ENCODE results near the gene LUC7L.
"Not testable (repeated sequence)": the region's sequence is repeated elsewhere in the genome, so short reads cannot be mapped to it uniquely, and the experiment has no call there.

The LUC7L gene, protein sequence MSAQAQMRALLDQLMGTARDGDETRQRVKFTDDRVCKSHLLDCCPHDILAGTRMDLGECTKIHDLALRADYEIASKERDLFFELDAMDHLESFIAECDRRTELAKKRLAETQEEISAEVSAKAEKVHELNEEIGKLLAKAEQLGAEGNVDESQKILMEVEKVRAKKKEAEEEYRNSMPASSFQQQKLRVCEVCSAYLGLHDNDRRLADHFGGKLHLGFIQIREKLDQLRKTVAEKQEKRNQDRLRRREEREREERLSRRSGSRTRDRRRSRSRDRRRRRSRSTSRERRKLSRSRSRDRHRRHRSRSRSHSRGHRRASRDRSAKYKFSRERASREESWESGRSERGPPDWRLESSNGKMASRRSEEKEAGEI

DNA sequence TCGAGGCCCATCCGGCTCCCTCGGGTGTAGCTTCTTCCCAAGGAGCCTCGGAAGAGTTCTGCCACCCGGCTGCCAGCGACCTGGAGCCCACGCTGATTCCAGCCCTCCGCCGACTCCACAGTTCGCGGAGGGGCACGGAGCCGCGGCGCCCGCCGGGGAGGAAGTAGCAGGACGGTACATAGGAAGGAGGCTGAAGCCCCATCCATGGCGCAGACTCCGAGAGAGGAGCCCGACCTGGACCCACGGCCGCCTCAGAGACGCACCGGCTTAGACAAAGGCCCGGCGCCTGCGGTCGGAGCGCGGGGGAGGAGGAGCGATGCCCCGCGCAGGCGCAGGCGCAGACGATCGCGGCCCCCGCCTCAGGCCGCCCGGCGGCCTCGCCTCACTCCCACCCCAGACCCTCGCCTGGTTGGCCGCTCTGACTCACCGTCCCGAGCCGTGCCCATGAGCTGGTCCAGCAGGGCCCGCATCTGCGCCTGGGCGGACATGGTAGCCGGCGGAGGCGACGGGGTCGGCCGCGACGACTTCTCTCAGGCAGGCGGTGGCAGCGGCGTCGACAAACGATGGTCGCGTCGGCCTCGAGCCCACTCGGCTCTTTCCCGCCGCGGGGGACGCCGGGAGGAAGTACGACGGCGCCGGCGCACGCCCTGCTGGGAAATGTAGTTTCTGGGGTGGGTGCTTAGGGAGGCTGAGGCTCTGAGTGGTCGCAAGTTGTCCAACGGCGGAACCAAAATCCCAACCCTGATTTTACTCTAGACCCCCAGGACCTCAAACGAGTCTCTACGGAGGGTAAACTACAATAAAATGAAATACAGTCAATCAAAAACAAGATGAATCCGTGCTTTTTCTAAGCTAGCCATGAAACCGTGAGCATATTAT is at the start of gene LUC7L:
Gene LUC7L, minus strand, starts transcription at position 598 of the 879 bp plus-strand sequence. Its CDS starts 110 bp downstream, at position 488.
- peak; percentile 92 for DNase-seq

DNA sequence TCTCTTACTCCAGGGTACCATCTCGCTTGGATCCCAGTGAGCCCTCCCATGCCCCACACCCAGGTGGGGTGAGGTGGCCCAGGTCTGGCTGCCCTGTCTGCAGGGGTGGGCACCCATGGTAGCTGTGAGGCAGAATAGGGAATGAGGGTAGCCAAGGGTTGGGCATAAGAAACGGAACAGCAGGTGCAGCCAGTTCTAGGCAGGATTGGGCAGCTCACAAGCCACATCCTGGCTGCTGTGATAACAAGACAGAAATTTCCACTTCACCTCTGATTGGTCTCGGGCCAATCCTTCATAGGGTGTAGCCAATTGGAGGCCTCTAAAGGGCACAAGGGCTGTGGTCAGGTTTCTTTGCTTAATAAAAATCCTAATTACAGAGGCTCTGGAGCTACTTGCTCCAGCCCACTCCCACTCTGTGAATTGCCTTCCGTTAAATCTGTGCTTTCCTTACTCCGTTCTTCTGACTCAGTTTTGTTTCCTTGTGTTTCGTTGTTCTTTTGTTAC is 49.7 kb upstream of the LUC7L start:
- DNase-seq: peak; percentile 46

DNA sequence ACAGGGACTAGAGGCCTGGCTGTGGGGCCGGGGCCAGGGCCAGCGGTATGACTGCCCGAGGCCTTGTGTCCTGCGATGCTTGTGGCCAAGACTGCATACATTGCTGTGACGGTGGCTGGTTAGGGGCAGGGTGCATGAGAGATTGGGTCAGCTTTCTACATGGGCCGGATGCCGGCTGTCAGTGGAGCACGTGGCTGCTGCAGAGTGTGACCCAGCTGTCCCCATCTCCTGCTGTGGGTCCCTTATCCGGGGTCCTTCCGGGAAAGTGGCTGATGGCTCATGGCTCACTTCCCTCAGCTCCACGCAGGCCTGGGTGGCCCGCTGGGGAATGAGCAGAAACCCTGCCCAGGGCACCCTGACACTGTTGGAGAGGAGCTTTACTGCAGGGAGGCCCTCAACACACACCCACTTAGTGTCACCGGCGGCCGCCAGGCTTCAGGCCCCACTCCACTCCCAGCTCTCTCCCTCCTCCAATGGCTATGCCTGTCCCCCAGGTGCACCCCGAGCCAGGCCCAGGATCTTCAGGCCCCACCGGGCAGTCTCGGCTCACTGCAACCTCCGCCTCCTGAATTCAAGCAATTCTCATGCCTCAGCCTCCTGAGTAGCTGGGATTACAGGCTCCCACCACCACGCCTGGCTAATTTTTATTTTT is 47.3 kb upstream of the LUC7L start:
- DNase-seq: no peak

DNA sequence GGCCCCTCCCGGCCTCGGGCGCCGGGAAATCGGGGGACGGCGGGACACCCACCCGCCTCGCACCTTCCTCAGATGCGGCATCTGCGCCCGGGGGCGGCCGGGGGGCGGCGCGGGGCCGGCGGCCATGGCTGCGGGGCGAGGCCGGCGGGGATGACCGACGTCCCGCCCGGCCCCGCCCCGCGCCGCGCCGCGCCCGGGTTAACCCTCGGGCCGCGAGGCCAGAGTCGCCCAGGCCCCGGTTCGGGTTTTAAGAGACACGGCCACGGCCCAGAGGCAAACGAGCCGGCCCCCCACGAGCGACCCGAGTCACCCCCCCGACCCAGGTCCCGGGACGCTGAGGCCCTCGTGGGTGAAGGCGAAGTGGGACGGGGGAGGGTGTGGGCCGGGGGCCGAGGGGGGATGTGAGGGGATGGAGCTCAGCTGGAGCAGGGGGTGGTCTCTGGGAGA is 46.6 kb upstream of the LUC7L start, which contains the start of gene RGS11:
Gene RGS11, minus strand, starts transcription at position 159 of the 447 bp plus-strand sequence. Its CDS starts 33 bp downstream, at position 126.
- no peak for DNase-seq

DNA sequence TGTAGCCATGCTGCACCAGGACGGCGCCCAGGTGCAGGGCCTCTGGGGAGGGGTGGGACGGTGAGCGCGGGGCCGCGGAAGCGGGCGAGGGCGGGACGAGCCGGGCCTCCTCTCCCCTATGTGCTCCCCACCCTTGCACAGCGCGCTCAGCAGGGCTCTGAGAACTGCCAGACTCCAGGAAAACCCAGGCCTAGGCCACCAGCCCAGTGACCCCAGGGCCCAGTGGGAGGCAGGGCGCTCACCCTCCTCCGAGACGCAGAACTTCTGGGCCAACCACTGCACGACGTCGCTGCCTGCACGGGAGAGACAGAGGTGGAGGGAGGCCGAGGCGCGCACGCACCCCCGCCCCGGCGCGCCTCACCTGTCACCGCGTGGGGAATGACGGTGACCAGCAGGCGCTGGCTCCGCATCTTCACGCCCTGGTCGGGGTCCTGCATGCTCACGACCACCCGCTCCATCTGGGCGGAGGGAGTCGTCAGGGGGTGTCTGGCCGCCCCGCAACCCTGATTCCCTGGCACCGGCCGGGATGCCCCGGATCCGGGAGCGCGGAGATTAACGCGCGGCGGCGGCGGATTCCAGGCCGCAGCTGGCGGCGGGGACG is 45.9 kb upstream of the LUC7L start:
- DNase-seq: peak; percentile 34

DNA sequence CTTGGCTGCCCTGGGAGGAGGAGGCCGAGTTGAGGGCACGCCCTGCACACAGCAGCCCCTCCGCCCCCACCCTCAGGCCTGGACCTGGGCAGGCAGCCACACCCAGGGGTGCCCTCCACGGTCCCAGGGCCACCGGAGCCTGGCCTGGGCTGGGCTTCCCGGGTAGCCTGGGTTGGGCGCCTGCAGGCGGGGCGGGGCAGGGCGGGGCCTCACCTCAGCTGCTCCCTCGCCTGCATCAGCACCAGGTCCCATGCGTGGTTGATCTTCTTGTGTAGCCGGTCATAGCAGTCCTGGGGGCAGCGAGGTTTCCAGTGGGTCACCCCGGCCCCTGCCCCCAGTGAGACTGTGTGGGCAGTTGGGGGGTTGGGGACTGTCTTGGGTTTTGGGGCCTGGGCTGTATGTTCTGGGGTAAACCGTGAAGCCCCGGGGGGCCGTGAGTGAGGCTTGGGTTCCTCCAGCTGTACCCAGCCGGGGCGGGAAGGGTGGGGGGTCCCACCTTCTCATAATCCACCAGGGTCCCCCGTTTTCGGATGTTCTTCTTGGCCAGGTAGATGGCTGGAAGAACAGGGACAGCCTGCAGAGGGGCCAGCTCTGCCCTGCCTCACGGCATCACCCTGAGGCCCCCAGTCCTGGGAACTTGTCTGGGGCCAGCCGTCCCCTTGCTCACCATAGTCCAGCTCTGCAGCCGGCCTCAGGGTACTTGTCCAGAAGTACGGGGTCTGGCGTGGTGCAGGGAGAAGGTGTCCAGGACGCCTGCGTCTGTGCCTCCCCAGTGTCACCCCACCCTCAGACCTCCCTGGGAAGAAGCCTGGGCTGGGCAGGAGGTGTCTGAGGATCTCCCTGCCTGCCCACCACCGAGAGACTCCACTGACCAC is 44.5 kb upstream of the LUC7L start:
- no peak for DNase-seq

DNA sequence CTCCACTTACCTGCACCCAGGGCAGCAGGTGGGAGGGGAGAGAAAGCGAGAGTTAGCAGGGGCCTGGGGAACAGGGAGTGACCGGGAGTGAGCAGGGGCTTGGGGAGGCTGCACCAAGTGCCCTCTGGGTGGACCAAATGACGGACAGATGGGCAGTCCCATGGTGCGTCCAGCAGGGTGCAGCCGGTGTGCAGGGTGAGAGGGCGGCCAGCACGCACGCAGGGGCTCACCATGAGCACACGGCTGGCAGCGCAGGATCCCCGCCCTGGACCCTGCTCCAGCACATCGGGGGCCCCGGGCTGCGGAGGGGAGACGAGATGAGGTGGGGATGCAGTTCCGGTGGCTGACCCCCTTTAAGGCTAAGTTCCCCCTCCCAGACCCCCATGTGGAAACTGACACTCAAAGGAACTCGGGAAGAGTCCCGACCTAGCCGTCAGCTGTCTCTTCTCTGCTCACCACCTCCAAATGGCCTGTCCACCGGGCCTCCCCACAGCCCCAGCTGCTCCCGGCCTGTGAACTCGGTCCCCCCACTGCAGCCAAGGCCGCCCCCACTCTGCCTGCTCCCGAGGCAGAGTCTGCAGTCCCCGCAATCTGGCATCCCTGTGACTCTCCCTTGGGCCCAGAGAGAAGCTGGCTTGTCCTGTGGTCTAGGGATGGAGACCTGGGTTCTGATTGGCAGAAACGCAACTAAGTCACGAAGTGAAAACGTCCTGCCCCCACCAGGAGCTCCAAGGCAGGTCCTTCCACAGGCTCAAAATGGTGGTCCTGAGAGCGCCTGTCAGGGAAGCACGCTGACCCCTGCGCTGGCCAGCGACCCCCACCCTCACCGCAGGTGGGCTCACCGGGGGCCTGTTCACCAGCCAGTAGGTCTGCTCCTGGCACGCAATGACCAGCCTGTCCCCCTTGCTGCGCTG is 43.6 kb upstream of the LUC7L start:
- no peak for DNase-seq

DNA sequence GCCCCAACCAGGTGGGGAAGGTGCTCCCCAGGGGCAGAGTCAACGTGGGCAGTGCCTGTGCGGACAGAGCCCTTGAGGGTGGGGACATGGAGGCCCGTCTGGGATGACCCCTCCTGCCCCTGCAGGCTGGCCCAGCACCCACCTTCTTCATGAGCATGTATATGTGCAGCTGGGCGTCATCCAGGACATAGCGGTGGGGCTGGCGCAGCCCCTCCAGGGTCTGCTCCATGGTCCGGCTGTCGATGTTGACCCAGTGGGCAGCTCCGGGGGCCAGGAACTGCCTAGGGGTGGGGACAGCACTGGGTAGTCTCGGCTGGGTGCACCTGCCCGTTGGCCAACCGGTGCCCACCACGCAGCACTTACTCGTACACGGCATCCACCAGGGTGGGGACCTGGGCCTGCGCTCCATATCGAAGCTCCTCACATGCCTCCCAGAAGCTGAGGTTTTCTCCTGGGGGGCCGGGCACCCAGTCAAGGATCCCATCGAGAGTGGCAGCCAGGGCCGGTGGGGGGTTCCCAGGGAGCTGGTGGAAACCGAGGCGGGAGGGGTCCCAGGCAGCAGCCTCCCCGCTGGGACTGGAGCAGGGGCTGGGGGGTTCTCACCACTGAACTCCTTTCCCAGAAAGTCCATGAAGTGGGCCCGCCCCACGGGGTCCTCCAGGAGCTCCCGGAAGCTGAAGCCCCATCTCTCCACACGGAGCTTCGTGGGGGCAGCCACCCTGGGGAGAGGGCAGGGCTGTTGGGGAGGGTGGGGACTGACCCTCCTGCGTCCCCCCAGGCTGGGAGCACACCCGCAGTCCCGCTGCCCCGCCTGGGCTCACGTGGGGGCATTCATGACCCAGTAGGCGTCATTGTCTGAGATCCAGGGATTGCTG is 41.4 kb upstream of the LUC7L start:
- DNase-seq: no peak

DNA sequence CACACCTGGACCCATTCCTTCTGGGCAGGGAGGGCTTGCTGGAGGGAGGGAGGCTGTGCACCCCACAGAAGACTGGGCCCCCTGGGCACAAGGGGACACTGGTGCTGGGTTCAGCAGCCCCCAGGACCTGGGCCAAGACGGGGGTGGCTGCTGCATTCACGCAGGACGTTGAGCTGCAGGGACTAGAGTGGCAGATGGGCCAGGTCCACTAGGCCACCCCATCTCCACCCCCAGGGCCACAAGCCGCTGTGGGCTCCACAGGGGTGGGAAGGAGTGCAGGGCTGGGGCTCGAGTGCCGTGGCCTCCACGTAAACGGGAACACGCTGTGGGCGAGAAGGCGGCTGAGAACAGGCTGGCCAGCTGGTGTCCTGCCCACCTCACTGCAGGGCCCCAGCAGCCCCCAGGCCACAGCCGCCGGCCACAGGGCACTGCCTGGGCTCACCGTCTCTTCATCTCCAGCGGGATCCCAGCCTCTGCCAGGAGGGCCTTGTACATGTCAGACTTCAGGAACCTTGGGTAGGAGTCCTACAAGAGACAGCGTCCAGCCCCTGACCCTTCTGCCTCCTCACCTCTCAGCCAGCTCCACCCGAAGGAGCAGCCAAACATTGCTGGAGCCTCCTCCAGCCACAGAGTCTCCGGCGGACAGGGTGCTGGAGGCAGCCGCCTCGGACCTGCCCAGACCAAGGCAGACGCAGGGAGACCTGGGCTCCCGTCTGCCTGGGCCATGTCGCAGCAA is 40.0 kb upstream of the LUC7L start:
- DNase-seq: no peak

DNA sequence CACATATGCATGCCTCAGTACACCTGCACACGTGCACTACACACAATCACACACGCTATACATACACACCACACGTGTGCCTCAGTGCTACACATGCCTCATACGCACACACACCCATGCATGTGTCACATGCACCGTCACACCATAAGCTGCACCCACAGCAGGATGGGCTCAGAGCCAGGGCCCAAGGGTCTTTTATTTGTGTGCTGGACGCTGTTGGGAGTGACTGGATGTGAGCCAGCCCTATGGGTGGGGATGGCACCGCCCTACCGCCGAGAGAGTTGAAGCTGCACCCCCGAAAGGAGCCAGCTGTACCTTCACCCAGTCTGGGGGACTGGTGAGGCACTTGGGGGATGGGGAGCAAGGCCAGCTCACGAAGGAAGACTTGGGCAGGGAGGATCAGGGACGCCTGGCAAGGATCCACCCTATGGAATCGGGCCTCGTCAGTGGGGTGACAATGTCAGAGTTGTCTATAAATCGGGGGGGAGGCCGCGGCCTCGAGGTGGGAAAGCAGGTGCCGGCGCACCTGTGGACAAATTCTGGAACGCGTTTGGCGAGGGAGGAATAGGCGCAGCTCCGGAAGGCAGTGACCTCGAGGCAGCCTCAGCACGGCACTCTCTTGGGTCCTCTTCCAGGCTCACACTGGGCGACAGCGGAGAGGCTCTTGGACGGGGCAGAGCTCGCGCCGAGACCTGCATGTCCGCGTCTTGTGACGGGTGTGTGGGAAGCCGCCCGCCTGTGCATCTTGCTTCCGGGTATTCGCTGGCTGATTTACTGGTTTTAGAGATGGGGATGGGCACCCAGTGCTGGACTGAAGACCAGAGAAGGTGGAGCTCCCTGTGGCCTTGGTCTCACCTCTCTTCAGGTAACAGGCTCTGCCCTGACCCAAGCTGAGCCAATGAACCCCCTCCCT is 39.1 kb upstream of the LUC7L start:
- no peak for DNase-seq

DNA sequence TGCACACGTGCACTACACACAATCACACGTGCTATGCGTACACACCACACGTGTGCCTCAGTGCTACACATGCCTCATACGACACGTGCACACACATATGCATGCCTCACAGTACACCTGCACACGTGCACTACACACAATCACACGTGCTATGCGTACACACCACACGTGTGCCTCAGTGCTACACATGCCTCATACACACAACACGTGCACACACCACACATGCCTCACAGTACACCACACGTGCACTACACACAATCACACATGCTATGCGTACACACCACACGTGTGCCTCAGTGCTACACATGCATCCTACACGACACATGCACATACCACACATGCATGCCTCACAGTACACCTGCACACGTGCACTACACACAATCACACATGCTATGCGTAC is 38.3 kb upstream of the LUC7L start:
- not testable (repeated sequence) for DNase-seq

DNA sequence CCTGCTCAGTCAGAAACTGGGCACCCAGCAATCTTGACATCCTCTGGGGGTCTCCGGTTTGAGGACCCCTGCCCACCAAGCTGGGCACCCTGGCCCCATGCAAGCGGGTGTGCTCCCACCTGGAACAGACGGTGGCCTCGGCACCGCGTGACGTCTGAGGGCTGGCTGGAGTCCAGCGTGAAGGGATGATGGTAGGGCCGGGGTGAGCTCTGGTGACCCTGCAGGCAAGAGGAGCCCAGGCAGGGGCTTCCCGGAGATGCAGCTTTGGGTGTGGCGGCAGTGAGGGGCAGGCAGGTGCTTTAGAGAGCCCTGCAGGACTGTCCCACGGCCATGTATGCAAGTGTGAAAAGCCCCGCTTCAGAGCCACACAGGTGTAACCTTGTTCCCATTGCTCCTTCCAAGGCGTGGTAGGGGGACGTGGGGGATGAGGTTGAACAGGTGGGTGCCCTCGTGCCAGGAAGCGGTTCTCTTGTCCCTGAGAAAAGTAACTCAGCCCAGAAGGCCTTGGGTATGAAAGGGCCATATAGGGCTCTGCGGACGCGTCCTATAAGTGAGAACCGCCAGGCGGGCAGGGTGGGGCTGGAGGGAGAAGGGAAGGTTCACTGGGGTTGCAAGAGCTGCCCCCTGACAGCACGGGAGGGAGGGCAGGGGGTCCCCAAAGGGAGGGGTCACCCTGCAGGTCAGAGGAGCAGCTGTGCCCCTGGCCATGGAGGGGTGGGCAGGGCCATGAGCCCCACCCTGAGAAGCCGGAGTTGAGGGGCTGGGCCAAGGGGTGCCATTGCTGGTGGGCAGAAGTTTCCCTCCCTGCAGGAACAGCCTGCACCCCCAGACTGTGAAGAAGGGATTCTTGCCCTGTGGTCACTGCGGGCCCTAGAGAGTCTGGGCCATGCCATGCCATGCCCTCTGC is 37.3 kb upstream of the LUC7L start:
- no peak for DNase-seq

DNA sequence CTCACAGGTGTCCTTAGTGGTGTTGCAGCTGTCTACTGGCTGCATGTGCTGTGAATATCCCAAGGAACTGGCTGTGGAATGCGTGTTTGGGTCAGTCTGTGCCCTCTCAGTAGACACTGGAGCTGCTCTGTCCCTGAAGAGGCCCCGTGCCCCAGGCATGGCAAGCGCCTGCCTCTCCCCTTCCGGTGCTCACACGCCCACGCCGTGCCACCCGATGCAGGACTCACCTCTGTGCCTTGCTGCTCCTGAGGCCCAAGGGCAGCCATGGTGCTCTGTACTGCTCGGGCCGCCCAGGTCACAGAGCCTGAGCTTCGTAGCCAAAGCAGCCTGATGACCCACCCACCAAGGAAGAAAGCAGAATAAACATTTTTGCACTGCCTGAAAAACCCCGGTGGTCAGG is 36.5 kb upstream of the LUC7L start:
- DNase-seq: no peak

DNA sequence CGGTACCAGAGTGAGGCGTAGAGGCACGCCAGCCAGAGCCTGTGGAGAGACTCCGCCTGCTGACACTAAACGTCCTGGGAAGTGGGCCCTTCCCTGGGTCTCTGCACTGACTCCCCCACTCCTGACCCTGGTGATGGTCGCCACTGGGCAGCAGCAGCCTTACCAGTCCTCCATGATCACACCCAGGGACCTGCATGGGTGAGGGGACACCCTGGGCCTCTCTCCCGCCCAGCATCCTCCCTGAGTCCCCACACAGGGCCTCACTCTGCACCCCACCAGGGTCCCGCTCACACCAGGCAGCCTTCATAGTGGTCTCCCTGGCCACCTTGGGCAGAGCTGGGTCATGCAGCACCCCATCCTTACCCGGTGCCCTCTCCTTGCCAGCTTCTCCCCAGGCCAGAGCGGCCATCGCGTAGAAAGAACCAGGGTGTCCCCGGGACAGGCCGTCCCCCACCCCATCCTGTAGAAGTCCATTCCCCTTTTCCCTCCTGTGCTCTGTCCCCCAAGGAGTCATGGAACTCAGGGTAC is 35.8 kb upstream of the LUC7L start:
- no peak for DNase-seq

DNA sequence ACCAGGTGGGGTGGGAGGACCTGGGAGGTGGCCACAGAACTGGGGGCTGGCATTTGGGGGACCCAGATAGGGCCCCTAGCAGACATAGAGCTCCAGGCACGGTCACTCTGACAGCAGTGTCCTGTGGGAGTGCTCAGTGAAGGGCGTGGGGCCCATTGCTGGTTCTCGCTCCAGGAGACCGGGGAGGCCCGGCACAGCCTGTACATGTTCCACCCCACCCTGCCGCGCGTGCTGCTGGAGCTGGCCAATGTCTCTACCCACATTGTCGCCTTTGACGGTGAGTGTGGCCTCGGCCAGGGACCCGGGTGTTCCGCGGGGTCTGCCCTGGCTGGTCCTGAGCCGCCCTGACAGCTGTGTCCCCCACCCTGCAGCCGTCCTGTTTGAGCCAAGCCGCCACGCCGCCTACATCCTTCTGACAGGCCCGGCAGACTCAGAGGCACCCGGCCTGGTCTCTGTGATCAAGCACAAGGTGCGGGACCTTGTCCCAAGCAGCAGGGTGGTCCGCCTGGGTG is 35.2 kb upstream of the LUC7L start:
- DNase-seq: no peak

DNA sequence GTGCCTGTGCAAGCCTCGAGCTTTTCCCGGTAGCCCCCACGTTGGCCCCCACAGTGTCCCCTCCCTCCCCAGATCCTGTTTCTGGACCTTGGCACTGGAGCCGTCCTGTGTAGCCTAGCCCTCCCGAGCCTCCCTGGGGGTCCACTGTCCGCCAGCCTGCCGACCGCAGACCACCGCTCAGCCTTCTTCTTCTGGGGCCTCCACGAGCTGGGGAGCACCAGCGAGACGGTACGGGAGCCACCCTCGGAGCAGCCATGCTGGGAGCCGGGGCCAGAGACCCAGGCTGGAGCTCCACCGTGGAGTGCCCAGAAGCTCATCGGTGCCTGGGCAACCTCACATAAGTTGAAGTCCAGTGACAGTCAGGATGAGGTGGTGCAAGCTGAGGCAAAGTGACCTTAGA is 34.7 kb upstream of the LUC7L start:
- DNase-seq: no peak
